GOT3 (cell line): ENCODE data around the gene MAPK1IP1L.
"Not testable (repeated sequence)": the region's sequence is repeated elsewhere in the genome, so short reads cannot be mapped to it uniquely, and the experiment has no call there.

Source experiments
- DNase-seq: peaks from one replicate; lab custom pipeline; 2025; ENCODE audit warnings: mixed read lengths; lab: John Stamatoyannopoulos, UW

Gene MAPK1IP1L

GRCh38 chr14:55054098-55054497 is 2.7 kb downstream of the MAPK1IP1L start:
- no peak for DNase-seq

- DNase-seq: no peak
Measured at GRCh38 chr14:55057919-55058318, 6.5 kb downstream of the MAPK1IP1L start.

GRCh38 chr14:55059333-55059732 is 7.9 kb downstream of the MAPK1IP1L start:
- no peak for DNase-seq

- no peak for DNase-seq
Measured at GRCh38 chr14:55062517-55063351, 11.3 kb downstream of the MAPK1IP1L start.

GRCh38 chr14:55064896-55065295 is 13.4 kb downstream of the MAPK1IP1L start:
- not testable (repeated sequence) for DNase-seq

GRCh38 chr14:55065411-55065810 is 14.0 kb downstream of the MAPK1IP1L start:
- DNase-seq: no peak

GRCh38 chr14:55066223-55066622 is 14.8 kb downstream of the MAPK1IP1L start:
- DNase-seq: no peak

GRCh38 chr14:55070981-55071411 is 19.5 kb downstream of the MAPK1IP1L start:
- DNase-seq: no peak

- peak; percentile 10 for DNase-seq
Measured at GRCh38 chr14:55071870-55072640, 20.6 kb downstream of the MAPK1IP1L start.

GRCh38 chr14:55073856-55074255 is 22.4 kb downstream of the MAPK1IP1L start:
- no peak for DNase-seq

GRCh38 chr14:55074662-55075061 is 23.2 kb downstream of the MAPK1IP1L start:
- DNase-seq: no peak

- no peak for DNase-seq
Measured at GRCh38 chr14:55075628-55076175, 24.3 kb downstream of the MAPK1IP1L start.

- no peak for DNase-seq
Measured at GRCh38 chr14:55077170-55078151, 26.0 kb downstream of the MAPK1IP1L start.

GRCh38 chr14:55079961-55080360 is 28.5 kb downstream of the MAPK1IP1L start:
- DNase-seq: not testable (repeated sequence)

GRCh38 chr14:55084401-55085059 is 33.1 kb downstream of the MAPK1IP1L start:
- DNase-seq: no peak

GRCh38 chr14:55085060-55085660 is 33.7 kb downstream of the MAPK1IP1L start:
- no peak for DNase-seq

- no peak for DNase-seq
Measured at GRCh38 chr14:55086938-55087337, 35.5 kb downstream of the MAPK1IP1L start.

GRCh38 chr14:55088356-55088755 is 36.9 kb downstream of the MAPK1IP1L start:
- DNase-seq: no peak

GRCh38 chr14:55092341-55092740 is 40.9 kb downstream of the MAPK1IP1L start:
- no peak for DNase-seq
